HPDE6-E6E7 (cell line): ENCODE results near the gene AURKB.
"Not testable (repeated sequence)": the region's sequence is repeated elsewhere in the genome, so short reads cannot be mapped to it uniquely, and the experiment has no call there.

ENCODE experiments used
- DNase-seq: peaks from one replicate; pipeline ENCODE4 v3.0.0; 2011; ENCODE audit warnings: missing footprints; ENCODE audit errors: extremely low spot score

Gene AURKB

GRCh38 chr17:8225813-8226535 lies 15.6 kb upstream of the AURKB start:
- DNase-seq: no peak

GRCh38 chr17:8224891-8225812 lies 14.8 kb upstream of the AURKB start:
- DNase-seq: no peak

- DNase-seq: no peak
Measured at GRCh38 chr17:8223356-8224126, 13.2 kb upstream of the AURKB start.

- peak; percentile 56 for DNase-seq
Measured at GRCh38 chr17:8222630-8223355, 12.4 kb upstream of the AURKB start.

- DNase-seq: no peak
Measured at GRCh38 chr17:8222380-8222629, 11.9 kb upstream of the AURKB start.

- DNase-seq: peak; percentile 53
Measured at GRCh38 chr17:8221663-8222379, 11.4 kb upstream of the AURKB start.

GRCh38 chr17:8220783-8221662 lies 10.6 kb upstream of the AURKB start:
- peak; percentile 54 for DNase-seq

GRCh38 chr17:8214000-8214399 lies 3.6 kb upstream of the AURKB start:
- not testable (repeated sequence) for DNase-seq

- no peak for DNase-seq
Measured at GRCh38 chr17:8212312-8213180, 2.2 kb upstream of the AURKB start.

- no peak for DNase-seq
Measured at GRCh38 chr17:8210761-8211458, 535 bp upstream of the AURKB start.

GRCh38 chr17:8206536-8206935 lies 3.8 kb downstream of the AURKB start:
- no peak for DNase-seq

- no peak for DNase-seq
Measured at GRCh38 chr17:8204761-8205555, 5.4 kb downstream of the AURKB start.

- DNase-seq: peak; percentile 63
Measured at GRCh38 chr17:8192070-8192815, 18.1 kb downstream of the AURKB start.

GRCh38 chr17:8190506-8190905 lies 19.9 kb downstream of the AURKB start:
- DNase-seq: no peak

GRCh38 chr17:8189711-8190477 lies 20.5 kb downstream of the AURKB start, which contains the start of gene BORCS6:
Gene BORCS6 (minus strand): TSS chr17:8190180. CDS start chr17:8190140, 40 bp downstream.
- peak; percentile 81 for DNase-seq
